OCI-LY7 (cell line): Measurements from ENCODE around the gene GPRC5C.

Experiments
- CTCF ChIP-seq: fragments of 200-600 bp; sonication (generic); conservative IDR thresholded peaks from 2 replicates; pipeline ENCODE4 v1.5.1; 2014; ENCODE audit warnings: mild to moderate bottlenecking, antibody characterized with exemption, low read length, moderate library complexity, mixed read lengths
- EZH2phosphoT487 ChIP-seq: fragments of 200-600 bp; sonication (generic); IDR thresholded peaks from 2 replicates; pipeline ENCODE4 v1.6.1; 2018; ENCODE audit warnings: low read depth, borderline replicate concordance, mild to moderate bottlenecking, mixed run types, antibody characterized with exemption, low read length, moderate library complexity, mixed read lengths

- TF ChIP-seq CTCF, result no peak
- no peak for TF ChIP-seq EZH2phosphoT487
Measured at GRCh38 chr17:74466111-74466827, 34.4 kb downstream of the GPRC5C start, which contains the start of gene CD300A.
